Measurements from ENCODE around the gene C1GALT1C1L.

GRCh38 chr2:43648994-43649701 lies 27.1 kb downstream of the C1GALT1C1L start:
- TF ChIP-seq, protein P1, sequence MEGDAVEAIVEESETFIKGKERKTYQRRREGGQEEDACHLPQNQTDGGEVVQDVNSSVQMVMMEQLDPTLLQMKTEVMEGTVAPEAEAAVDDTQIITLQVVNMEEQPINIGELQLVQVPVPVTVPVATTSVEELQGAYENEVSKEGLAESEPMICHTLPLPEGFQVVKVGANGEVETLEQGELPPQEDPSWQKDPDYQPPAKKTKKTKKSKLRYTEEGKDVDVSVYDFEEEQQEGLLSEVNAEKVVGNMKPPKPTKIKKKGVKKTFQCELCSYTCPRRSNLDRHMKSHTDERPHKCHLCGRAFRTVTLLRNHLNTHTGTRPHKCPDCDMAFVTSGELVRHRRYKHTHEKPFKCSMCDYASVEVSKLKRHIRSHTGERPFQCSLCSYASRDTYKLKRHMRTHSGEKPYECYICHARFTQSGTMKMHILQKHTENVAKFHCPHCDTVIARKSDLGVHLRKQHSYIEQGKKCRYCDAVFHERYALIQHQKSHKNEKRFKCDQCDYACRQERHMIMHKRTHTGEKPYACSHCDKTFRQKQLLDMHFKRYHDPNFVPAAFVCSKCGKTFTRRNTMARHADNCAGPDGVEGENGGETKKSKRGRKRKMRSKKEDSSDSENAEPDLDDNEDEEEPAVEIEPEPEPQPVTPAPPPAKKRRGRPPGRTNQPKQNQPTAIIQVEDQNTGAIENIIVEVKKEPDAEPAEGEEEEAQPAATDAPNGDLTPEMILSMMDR (IDR thresholded peaks at IDR 0.05; ENCODE audit: borderline replicate concordance, extremely low read depth, low read length, poor library complexity, severe bottlenecking): no peak
- TF ChIP-seq EZH2 (IDR thresholded peaks at IDR 0.05; ENCODE audit: borderline replicate concordance, low read depth, low read length, severe bottlenecking): no peak

Measured in DND-41 (cell line).